OCI-M2 (cell line): ENCODE measurements around the gene MASP1.

Experiments
- DNase-seq: peaks from one replicate; lab custom pipeline; 2025; ENCODE audit not compliant: unreplicated experiment; lab: John Stamatoyannopoulos, UW

Gene MASP1

DNA sequence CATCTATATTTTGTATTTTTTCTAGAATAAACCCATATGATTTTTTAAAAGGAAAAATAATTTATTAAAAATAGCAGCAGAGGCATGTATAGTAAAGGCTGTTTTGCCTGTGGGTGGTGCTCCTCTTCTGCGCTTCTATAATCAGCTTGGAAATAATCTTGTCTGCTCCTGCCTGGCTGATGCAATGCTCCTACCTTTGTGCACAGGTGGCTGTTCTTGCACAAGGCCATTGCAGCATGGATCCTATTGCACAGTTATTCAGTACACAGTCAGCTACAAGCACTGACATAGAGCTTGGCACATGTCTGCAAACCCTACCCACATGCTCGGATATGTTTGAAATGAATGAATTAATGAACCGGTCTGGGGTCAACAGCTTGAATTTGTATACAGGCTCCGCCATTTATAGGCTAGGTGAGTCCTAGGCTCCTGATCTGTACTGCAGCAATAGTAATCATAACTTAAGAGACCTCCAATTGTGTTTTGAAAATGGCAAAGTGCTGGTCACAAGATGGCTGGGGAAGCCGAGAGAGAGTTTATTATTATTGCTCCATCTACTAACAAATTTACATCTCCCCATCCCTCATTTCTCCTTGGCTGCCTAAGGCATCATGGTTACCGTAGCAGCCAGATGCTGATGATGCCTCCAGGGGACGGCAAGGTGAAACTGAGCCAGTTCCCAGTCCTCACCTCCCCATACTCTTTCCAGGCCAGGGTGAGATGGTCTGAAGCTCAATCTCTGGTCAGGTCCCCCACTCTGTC, 94.8 kb downstream of the MASP1 start:
- DNase-seq, result no peak

DNA sequence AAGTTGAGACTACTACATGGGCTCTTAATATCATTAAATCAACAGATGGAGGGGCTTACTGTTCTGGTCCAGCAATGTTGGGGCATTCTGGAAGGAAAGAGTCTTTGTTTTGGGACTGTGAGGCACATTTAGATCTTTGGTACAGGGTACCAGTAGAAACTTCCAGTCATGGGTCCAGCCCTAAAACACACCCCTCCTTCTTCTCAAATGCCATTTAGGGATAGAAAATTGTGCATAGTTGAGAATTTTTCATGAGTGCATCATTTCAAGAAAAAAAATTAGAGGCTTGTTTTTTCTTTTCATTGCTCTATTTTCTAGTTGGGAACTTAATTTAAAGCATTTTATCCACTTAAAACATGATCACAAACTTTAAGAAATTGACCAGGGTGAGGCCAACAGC, 98.4 kb downstream of the MASP1 start:
- no peak for DNase-seq

DNA sequence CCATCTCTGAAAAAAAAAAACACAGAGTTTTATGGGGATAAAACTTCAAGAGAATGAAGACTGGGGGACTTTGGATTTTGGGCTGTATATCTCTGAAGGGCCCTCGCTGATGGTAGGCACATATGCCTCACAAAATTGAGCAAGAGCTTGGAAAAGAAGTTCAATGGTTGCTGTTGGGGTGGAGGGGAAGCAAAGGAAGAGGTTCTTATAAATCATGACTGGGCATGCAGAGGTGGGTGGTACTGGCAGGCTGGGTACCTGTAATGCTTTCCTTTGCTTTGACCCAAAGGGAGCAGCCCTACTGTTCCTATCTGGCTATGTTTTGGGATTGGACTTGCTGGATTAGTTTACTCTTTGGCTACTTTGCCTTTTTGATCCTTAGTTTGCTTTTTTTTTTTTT, 100.3 kb downstream of the MASP1 start:
- no peak for DNase-seq

DNA sequence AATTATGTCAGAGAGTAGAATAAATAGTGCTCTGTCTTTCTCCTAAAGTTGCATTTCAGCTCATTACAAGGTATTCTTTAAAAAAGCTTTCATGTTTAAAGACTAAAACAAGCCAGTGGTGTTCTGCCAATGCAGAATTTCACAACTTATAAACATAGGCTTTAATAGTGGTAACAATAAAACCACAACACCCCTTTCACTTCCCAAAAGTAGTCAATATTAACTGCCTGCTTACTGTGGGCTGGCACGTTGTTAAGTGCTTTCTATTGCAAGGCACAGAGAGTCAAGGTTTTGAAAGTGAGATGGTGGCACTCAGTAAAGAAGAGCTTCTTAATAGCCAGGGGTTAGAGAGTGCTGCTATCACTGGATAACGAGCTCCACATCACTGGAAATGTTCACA, 102.6 kb downstream of the MASP1 start:
- no peak for DNase-seq

DNA sequence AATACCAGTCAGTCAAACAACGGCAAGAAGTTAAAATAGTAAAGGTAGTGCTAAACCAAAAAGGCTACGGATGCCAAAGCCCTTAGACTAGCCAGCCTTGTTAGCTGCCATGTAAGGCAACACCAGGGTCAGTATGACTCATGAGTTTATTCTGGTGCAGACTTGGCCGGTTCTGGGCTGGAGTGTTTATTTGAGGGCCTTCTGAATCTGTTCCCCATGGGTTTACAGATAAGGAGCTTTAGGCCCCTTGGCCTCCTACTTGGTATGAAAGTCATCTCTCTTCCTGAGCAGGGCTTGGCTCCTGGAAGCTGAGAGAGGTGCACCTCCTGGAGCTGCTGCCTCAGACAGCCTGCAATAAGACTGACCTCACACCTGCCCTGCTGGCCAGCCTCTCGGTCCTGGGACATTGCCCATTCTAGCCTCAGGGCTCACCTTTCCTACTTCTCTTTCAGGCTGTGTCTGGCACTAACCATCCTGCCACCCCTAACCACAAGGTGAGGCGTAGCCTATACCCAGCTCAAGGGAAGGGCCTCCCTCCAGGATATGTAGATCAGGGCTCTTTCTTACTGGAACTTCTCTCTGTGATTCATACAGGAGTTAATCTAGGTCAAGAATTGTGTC, 104.6 kb downstream of the MASP1 start:
- DNase-seq, result no peak

DNA sequence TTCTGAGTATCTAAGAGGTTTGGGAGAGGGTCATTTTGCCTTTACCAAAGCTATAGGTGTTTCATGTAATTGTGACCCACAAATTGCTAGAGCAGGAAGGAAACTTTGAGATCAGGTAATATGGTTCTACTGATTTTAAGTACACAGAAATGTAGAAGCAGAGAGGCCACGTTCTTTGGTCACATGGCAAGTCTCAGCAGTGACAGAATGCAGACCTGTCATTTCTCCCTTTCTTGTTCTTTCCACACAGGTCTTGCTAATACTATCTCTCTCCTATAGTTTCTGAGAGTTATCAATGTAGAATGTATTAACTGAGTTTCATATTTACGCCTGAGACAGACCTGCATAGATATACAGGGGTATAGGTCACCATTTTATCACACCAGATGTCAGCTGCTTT, 105.2 kb downstream of the MASP1 start:
- no peak for DNase-seq

DNA sequence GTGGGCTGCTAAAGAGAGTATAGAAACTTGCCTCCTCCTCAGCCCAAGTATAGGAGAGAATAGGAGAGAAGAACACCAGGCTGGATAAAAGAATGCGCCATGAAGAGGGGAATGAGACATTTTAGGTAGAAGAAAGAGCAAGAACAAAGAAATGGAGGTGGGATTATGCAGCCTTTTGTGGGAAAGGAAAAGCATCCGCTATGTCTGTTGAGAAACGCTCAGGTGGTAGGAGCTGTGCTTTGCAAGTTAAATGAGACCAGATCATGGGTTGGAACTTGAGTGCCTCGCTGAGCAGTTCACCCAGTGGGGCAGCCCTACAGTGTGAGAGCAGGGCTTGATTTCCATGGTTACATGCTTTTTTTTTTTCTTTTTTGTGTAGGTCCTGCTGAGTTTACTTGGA, 105.8 kb downstream of the MASP1 start:
- no peak for DNase-seq
